ENCODE measurements around the gene TNS4.

DNA sequence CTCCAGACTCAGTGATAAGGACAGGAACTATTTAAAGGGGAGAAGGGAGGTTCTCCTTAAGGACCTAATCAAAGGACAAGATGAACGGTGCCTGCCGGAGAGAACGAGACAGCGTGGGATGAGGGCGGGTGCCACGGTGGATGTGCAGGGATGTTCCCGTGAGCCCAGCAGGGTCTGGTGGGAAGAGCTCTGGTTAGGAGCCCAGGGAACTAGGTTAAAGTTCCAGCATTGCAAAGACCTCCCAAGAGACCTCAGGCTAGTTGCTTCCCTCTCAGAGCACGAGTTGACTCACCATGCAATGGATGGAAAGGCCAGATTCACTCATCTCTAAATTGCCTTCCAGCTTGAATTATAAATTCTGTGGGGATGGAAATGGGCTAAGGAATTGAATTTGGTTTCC, 49.2 kb upstream of the TNS4 start:
- TF ChIP-seq NFRKB (IDR thresholded peaks at IDR 0.05) (no peak), ELF4 (IDR thresholded peaks at IDR 0.05) (no peak), BHLHE40 (IDR thresholded peaks at IDR 0.05; ENCODE audit: borderline replicate concordance) (no peak), SUZ12 (IDR thresholded peaks at IDR 0.05) (no peak), FOXM1 (IDR thresholded peaks at IDR 0.05; ENCODE audit: borderline replicate concordance) (no peak), SP1 (IDR thresholded peaks at IDR 0.05) (no peak), CTBP1 (IDR thresholded peaks at IDR 0.05; ENCODE audit: borderline replicate concordance) (no peak)
